ENCODE measurements around the gene EPAS1.

- no peak for TF ChIP-seq PATZ1 (CRISPR knock-in tag; IDR thresholded peaks at IDR 0.05; ENCODE audit: borderline replicate concordance)
- TF ChIP-seq ZC3H10 (CRISPR knock-in tag; IDR thresholded peaks at IDR 0.05), result no peak
- TF ChIP-seq BACH2 (CRISPR knock-in tag; IDR thresholded peaks at IDR 0.05; ENCODE audit: borderline replicate concordance), result no peak
- TF ChIP-seq ZNF565 (CRISPR knock-in tag; conservative IDR thresholded peaks at IDR 0.05; ENCODE audit: low read depth), result no peak
- TF ChIP-seq ZFP30 (CRISPR knock-in tag; IDR thresholded peaks at IDR 0.05), result no peak
- no peak for TF ChIP-seq GLIS3 (CRISPR knock-in tag; IDR thresholded peaks at IDR 0.05)
- TF ChIP-seq TOX (CRISPR knock-in tag; IDR thresholded peaks at IDR 0.05; ENCODE audit: borderline replicate concordance), result no peak
Observed at GRCh38 chr2:46327627-46328026, 30.4 kb downstream of the EPAS1 start.
